H9 (cell line): ENCODE data around the gene ERC2. TPM values are rescaled to one million over a fixed set of nuclear protein-coding genes. Genes with fewer than 3 reads are reported as not detected.

Source experiments
- DNase-seq: peaks from one replicate; pipeline ENCODE4 v3.0.0-alpha.2; 2017
- H2AFZ ChIP-seq: one replicate; pipeline ENCODE4 v1.6.1; 2013; ENCODE audit warnings: mild to moderate bottlenecking, low read length, control low read depth, moderate library complexity
- H2AK5ac ChIP-seq: 2 replicates; pipeline ENCODE4 v1.6.1; 2013; ENCODE audit warnings: low read length, control low read depth, mixed read lengths; ENCODE audit not compliant: insufficient read length
- H2BK120ac ChIP-seq: one replicate; pipeline ENCODE4 v1.6.1; 2013; ENCODE audit warnings: low read depth, mild to moderate bottlenecking, low read length, control low read depth, inconsistent platforms; ENCODE audit not compliant: poor library complexity, severe bottlenecking
- H2BK12ac ChIP-seq: 2 replicates; pipeline ENCODE4 v1.6.1; 2013; ENCODE audit warnings: low read length, control low read depth, mixed read lengths, low read depth; ENCODE audit not compliant: insufficient read length
- H2BK15ac ChIP-seq: 2 replicates; pipeline ENCODE4 v1.6.1; 2013; ENCODE audit warnings: low read depth, low read length, control low read depth
- H2BK20ac ChIP-seq: one replicate; pipeline ENCODE4 v1.6.1; 2013; ENCODE audit warnings: low read depth, mild to moderate bottlenecking, low read length, control low read depth, inconsistent platforms; ENCODE audit not compliant: poor library complexity, severe bottlenecking
- H2BK5ac ChIP-seq: 2 replicates; pipeline ENCODE4 v1.6.1; 2013; ENCODE audit warnings: low read length, control low read depth, mixed read lengths; ENCODE audit not compliant: insufficient read length
- H3K14ac ChIP-seq: 2 replicates; pipeline ENCODE4 v1.6.1; 2013; ENCODE audit warnings: low read length, control low read depth; ENCODE audit not compliant: insufficient read depth
- H3K18ac ChIP-seq: 2 replicates; pipeline ENCODE4 v1.6.1; 2013; ENCODE audit warnings: low read depth, mild to moderate bottlenecking, mixed read lengths, low read length, control low read depth; ENCODE audit not compliant: insufficient read length
- H3K23ac ChIP-seq: 2 replicates; pipeline ENCODE4 v1.6.1; 2013; ENCODE audit warnings: low read length, control low read depth, mixed read lengths, low read depth; ENCODE audit not compliant: insufficient read length
- H3K23me2 ChIP-seq: 2 replicates; pipeline ENCODE4 v1.6.1; 2013; ENCODE audit warnings: low read depth, mild to moderate bottlenecking, mixed read lengths, low read length, control low read depth; ENCODE audit not compliant: insufficient read length, poor library complexity, severe bottlenecking
- H3K27ac ChIP-seq: 2 replicates; pipeline ENCODE4 v1.5.1; 2013; ENCODE audit warnings: low read length, control low read depth, mixed read lengths, low read depth; ENCODE audit not compliant: insufficient read length
- H3K27me3 ChIP-seq: 2 replicates; pipeline ENCODE4 v1.6.1; 2013; ENCODE audit warnings: low read length, control low read depth, inconsistent platforms; ENCODE audit not compliant: insufficient read depth
- H3K4ac ChIP-seq: 2 replicates; pipeline ENCODE4 v1.6.1; 2013; ENCODE audit warnings: low read depth, mild to moderate bottlenecking, control low read depth, inconsistent platforms, low read length, moderate library complexity
- H3K4me1 ChIP-seq: 2 replicates; pipeline ENCODE4 v1.6.1; 2013; ENCODE audit warnings: low read length, control low read depth, inconsistent platforms; ENCODE audit not compliant: insufficient read depth
- H3K4me2 ChIP-seq: 2 replicates; pipeline ENCODE4 v1.6.1; 2013; ENCODE audit warnings: low read length, control low read depth, mixed read lengths; ENCODE audit not compliant: insufficient read length, insufficient read depth
- H3K56ac ChIP-seq: 2 replicates; pipeline ENCODE4 v1.6.1; 2013; ENCODE audit warnings: low read depth, mild to moderate bottlenecking, mixed read lengths, low read length, control low read depth; ENCODE audit not compliant: insufficient read length
- H3K79me1 ChIP-seq: 2 replicates; pipeline ENCODE4 v1.6.1; 2013; ENCODE audit warnings: low read depth, mild to moderate bottlenecking, moderate library complexity, low read length, control low read depth, inconsistent platforms; ENCODE audit not compliant: insufficient read depth, poor library complexity, severe bottlenecking
- H3K79me2 ChIP-seq: 2 replicates; pipeline ENCODE4 v1.6.1; 2013; ENCODE audit warnings: low read length, control low read depth, inconsistent platforms; ENCODE audit not compliant: insufficient read depth
- H3K9ac ChIP-seq: 2 replicates; pipeline ENCODE4 v1.6.1; 2013; ENCODE audit warnings: low read length, control low read depth, mixed read lengths; ENCODE audit not compliant: insufficient read length; ENCODE audit errors: extremely low read depth
- H3K9me3 ChIP-seq: one replicate; pipeline ENCODE4 v1.6.1; 2013; ENCODE audit warnings: low read depth, low read length, inconsistent platforms; ENCODE audit not compliant: control insufficient read depth
- H3T11ph ChIP-seq: one replicate; pipeline ENCODE4 v1.6.1; 2013; ENCODE audit warnings: mild to moderate bottlenecking, low read length, control low read depth, inconsistent platforms
- H4K20me1 ChIP-seq: one replicate; pipeline ENCODE4 v1.6.1; 2013; ENCODE audit not compliant: control insufficient read depth, insufficient read length, insufficient read depth
- H4K5ac ChIP-seq: 2 replicates; pipeline ENCODE4 v1.6.1; 2013; ENCODE audit warnings: low read depth, mild to moderate bottlenecking, mixed read lengths, low read length, control low read depth; ENCODE audit not compliant: insufficient read length
- H4K8ac ChIP-seq: replicated peaks from 2 replicates; pipeline ENCODE4 v1.6.1; 2013; ENCODE audit warnings: low read length, control low read depth, mixed read lengths, low read depth; ENCODE audit not compliant: insufficient read length
- H4K91ac ChIP-seq: 2 replicates; pipeline ENCODE4 v1.6.1; 2013; ENCODE audit warnings: low read depth, mild to moderate bottlenecking, moderate library complexity, mixed read lengths, low read length, control low read depth; ENCODE audit not compliant: insufficient read length
- H3K27ac Mint-ChIP-seq, 3 experiments: 2 replicates in 2 of 3; 3 replicates in 1 of 3; pipeline ENCODE4 v1.8.0; 2020 to 2021; ENCODE audit warnings: mixed read lengths in 3 of 3, mild to moderate bottlenecking in 1 of 3, moderate library complexity in 1 of 3
- H3K27me3 Mint-ChIP-seq: 2 replicates; pipeline ENCODE4 v1.8.0; 2021; ENCODE audit warnings: low read depth, mild to moderate bottlenecking, moderate library complexity, mixed read lengths
- H3K36me3 Mint-ChIP-seq, 3 experiments: 2 replicates in 2 of 3; 3 replicates in 1 of 3; pipeline ENCODE4 v1.8.0; 2020 to 2021; ENCODE audit warnings: low read depth in 3 of 3, mixed read lengths in 3 of 3; ENCODE audit not compliant: insufficient read depth in 1 of 3
- H3K4me1 Mint-ChIP-seq, 2 experiments: 2 replicates each; pipeline ENCODE4 v1.8.0; 2020; ENCODE audit warnings: mixed read lengths in 2 of 2
- H3K4me3 Mint-ChIP-seq, 2 experiments: 2 replicates in 1 of 2; 3 replicates in 1 of 2; pipeline ENCODE4 v1.8.0; 2020 to 2021; ENCODE audit warnings: mild to moderate bottlenecking in 2 of 2, mixed read lengths in 2 of 2, moderate library complexity in 1 of 2
- H3K9me3 Mint-ChIP-seq, 2 experiments: 2 replicates in 1 of 2; 3 replicates in 1 of 2; pipeline ENCODE4 v1.8.0; 2020; ENCODE audit warnings: mild to moderate bottlenecking in 2 of 2, mixed read lengths in 2 of 2, moderate library complexity in 1 of 2
- CTCF ChIP-seq: fragments of 200-600 bp; sonication (generic); conservative IDR thresholded peaks from 3 replicates; pipeline ENCODE4 v1.8.0; 2021; ENCODE audit warnings: antibody characterized with exemption, mild to moderate bottlenecking
- WGBS: extraction: QIAGEN DNeasy Blood & Tissue Kit; methylation state at CpG from one replicate; pipeline ENCODE4 v1.1.7; 2013; ENCODE audit warnings: missing lambda C conversion rate, low lambda C conversion rate, mixed read lengths; ENCODE audit not compliant: insufficient read length; ENCODE audit errors: extremely low coverage; 5-methylcytosine and 5-hydroxymethylcytosine counted together
- total RNA-seq: library from RNA; stranded (reverse); gene quantifications from 2 replicates; pipeline ENCODE4 v1.2.1, GENCODE V29; 2021

Gene ERC2
- total RNA-seq, 1 experiment from 2014 or later, result 15.4 TPM

GRCh38 chr3:55756976-55757375 is 711.3 kb downstream of the ERC2 start:
- Mint-ChIP-seq H3K36me3 (no peaks in the 10 kb centered on the region), H3K4me1 (peaks cover 34 to 39% of the 10 kb centered on the region in 2 experiments), H3K4me3 (0 out of 5 replicates have a peak overlapping the region, but pooled peaks of 1 of the 2 experiments have one; percentile 39), H3K27me3 (no peaks in the 10 kb centered on the region), H3K9me3 (no peaks in the 10 kb centered on the region), H3K27ac (peak overlapping the region in 2 of 3 experiments; percentile 18 to 59; a peak in 2 of 7 replicates)
- Histone ChIP-seq H2BK5ac (no peak overlapping the region), H2BK20ac (no peak overlapping the region), H2BK15ac (no peak overlapping the region), H3K18ac (no peak overlapping the region), H3T11ph (no peak overlapping the region), H3K14ac (no peak overlapping the region), H3K4ac (no peak overlapping the region), H3K27me3 (no peaks in the 10 kb centered on the region), H3K4me1 (peaks cover 3% of the 10 kb centered on the region; the same call in 1 of the 2 replicates), H2AK5ac (no peak overlapping the region), H3K56ac (no peak overlapping the region), H3K79me1 (no peaks in the 10 kb centered on the region), H4K91ac (no peak overlapping the region), H2BK120ac (no peak overlapping the region), H3K79me2 (no peaks in the 10 kb centered on the region), H3K27ac (no peak overlapping the region), H2AFZ (no peak overlapping the region), H3K9me3 (no peaks in the 10 kb centered on the region), H3K23me2 (no peaks in the 10 kb centered on the region), H3K9ac (no peak overlapping the region), H3K23ac (no peak overlapping the region), H4K20me1 (no peaks in the 10 kb centered on the region), H4K5ac (no peak overlapping the region), H3K4me2 (no peak overlapping the region), H4K8ac (no peak overlapping the region), H2BK12ac (no peak overlapping the region)
- no CpG with 5 or more reads among the region's 2 CpGs for WGBS
- no peak for DNase-seq
- no peak for TF ChIP-seq CTCF
